Kidney capillary endothelial cell (primary cell): ENCODE results near the gene FER1L5.

ENCODE experiments used
- DNase-seq: peaks from one replicate; pipeline ENCODE4 v3.0.0-alpha.2; 2018; ENCODE audit warnings: low spot score

FER1L5 gene

GRCh38 chr2:96739633-96740428 is 97.3 kb downstream of the FER1L5 start, which contains the start of gene LMAN2L:
Gene LMAN2L (minus strand): TSS chr2:96740064. CDS start chr2:96740040, 24 bp downstream.
- DNase-seq, result peak; percentile 99

- DNase-seq, result no peak
These were observed 104.6 kb downstream of the FER1L5 start for GRCh38 chr2:96747061-96747617.

GRCh38 chr2:96751800-96752199 is 109.2 kb downstream of the FER1L5 start:
- no peak for DNase-seq

- DNase-seq, result no peak
These were observed 111.2 kb downstream of the FER1L5 start for GRCh38 chr2:96753661-96754282.

GRCh38 chr2:96754317-96754716 is 111.8 kb downstream of the FER1L5 start:
- DNase-seq, result no peak
